ENCODE data around the gene MICAL1. TPM values are rescaled to one million over a fixed set of nuclear protein-coding genes. Genes with fewer than 3 reads are reported as not detected.

Gene MICAL1
- total RNA-seq, 4 donors from 2014 or later = 13.5 to 78.0 (median 32.2) TPM

DNA sequence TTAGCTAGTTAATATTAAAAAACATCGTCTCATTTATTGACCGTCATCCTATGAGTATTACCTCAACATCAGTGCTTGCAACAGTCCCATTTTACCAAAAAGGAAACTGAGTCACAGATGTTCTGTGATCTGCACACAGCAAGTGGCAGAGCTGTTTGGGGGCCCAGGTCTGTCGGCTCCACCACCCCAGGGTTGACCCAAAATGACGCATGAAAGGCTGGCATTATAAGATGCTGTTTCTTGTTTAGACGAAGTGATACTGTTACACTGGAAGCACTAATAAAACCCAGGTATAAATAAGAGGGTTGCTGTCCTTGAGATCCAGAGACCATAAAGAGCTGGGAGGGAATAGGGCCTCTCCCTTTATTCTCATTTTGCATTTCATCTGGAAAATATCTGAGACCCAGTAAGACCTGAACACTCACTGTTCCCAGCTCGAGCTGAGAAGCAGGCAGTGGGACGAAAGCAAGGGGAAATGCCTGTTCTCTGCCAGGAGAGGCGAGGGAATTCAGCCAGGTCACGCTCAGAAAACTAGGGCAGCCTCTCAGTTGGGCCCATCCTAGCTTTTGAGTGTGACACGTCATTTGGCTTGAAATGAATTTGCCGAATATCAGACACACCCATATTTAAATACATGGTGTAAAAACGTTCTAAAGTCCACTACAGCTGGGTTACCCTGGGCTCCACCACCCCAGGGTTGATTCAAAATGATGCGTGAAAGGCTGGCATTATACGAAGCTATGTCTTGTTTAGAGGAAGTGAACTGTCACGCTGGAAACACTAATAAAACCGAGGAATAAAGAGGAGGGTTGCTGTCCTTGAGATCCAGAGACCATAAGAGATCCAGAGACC is 1.4 kb upstream of the MICAL1 start:
- TF ChIP-seq, protein P1, sequence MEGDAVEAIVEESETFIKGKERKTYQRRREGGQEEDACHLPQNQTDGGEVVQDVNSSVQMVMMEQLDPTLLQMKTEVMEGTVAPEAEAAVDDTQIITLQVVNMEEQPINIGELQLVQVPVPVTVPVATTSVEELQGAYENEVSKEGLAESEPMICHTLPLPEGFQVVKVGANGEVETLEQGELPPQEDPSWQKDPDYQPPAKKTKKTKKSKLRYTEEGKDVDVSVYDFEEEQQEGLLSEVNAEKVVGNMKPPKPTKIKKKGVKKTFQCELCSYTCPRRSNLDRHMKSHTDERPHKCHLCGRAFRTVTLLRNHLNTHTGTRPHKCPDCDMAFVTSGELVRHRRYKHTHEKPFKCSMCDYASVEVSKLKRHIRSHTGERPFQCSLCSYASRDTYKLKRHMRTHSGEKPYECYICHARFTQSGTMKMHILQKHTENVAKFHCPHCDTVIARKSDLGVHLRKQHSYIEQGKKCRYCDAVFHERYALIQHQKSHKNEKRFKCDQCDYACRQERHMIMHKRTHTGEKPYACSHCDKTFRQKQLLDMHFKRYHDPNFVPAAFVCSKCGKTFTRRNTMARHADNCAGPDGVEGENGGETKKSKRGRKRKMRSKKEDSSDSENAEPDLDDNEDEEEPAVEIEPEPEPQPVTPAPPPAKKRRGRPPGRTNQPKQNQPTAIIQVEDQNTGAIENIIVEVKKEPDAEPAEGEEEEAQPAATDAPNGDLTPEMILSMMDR (IDR thresholded peaks at IDR 0.05; ENCODE audit: low read depth) = no peak

DNA sequence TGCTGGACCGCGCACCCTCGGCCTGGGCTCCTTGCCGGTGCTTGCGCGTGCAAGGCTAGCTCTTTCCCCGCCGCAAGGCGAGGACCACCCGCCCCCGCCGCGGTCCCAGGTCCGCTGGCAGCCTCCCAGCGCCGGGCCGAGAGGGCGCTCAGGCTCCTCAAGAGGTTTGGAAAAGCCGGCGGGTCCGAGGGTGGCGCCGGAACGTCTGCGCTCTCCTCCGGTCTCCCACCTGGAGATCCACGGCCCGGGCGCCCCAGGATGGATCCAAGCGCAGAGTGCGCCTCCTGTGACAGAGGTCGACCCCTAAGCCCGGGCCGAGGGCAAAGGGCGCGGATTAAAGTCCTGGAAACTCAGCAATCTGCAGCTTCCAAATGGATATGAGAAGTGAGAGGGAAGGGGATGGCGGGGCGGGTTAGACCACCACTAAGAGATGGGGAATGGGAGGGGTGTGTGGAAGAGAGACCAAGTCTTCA is 575 bp upstream of the MICAL1 start:
- TF ChIP-seq, protein P1 (IDR thresholded peaks at IDR 0.05; ENCODE audit: low read depth) = no peak

DNA sequence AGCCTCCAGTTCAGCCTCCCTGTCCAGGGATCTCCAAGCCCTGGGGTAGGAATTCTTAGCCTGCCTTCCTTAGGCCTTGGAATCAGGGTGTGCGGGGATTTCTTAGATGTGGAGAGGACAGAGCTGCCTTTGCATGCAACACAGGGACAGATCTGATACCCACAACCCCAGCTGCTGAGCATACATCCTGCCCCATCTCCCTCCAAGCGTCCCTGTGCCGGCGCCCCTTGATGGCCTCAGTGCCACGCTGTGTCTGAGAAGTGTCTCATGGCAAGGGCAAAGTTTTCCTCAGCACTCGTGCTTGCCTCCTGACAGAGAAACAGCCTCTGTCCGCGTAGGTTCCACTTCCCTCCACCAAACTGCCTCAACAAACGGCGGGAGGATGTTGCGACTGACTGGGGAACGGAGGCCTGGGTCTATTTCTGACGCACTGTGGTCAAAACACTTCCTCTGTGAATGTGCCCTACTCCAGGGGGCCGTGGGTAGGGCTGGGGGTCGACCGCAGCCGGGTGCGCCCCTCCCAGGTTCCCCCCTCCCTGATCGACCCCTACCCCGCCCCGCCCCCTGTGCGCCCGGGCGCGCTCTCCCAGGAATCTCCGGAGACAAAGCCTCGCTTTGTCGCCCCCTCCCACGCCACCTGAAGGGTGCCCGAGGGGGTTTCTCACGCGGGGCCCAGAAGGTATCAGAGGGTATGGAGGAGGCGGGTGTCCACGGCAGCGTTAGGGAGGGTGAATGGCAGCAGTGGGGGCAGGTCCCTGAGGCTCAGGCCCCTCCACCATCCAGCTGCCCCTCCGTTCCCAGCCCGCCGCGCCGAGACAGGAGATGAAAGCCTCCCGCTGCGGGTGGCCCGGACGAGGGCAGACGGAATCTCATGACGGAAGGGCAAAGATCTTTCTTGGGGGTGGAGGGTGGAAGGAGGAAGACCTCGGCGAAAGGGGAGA is 806 bp downstream of the MICAL1 start:
- TF ChIP-seq, protein P1 (IDR thresholded peaks at IDR 0.05; ENCODE audit: low read depth) = no peak

DNA sequence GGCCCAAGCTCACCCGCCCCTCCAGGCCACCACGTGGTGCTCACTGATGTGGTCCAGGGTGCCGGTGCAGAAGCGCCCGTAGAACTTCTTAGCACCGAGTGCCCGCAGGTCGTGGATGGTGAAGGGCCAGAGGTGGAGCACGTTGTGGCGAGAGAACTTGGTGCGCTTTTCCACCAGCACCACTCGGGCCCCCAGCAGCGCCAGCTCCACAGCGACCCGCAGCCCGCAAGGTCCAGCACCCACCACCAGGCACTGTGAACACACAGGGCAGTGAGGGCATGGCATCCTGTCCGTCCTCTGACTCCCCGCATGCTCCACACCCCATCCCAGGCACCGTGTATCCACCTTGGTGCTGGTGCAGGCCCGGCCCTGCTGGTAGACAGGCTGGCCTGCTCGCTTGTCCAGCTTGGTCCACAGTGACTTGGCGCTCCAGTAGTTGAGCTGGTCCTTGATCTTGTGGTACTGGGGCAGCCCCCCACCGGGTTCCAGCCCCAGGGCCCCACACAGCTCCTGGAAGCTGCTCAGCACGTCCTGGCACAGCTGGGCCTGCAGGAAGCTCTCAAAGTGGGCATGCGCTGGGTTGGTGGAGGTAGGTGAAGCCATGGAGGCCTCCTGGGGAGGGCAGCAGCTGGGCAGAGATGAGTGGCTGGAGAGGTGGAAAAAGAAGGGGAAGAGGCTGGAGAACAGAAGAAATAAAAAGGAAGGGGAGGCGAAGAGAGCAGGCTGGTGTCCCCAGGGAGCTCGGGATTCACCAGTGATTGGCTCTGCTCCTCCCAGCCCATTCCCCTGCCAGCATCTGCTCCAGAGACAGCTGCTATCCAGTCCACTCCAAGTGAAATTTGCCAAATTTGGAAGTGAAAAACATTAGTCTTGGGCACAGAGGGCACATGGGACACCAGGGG is 1.7 kb downstream of the MICAL1 start:
- TF ChIP-seq, protein P1 (IDR thresholded peaks at IDR 0.05; ENCODE audit: low read depth) = no peak

DNA sequence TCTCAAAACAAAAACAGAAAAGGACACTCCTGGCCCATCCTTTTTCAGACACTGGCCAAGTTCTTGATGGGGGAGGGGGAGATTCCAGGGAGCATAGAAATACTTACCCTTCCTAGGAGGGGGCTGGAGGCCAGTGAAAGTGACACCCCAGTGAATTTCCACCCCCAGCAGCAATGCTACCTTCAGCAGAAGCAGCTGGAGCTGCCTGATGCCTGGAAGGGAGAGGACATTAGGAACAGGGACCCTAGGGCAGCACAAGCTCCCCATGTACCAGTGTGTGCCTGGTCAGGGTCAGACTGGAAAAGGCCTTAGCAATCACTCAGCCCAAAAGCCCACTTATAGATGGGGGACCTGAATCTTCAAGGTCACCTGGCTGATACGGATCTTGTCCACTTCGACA is 2.4 kb downstream of the MICAL1 start:
- TF ChIP-seq, protein P1 (IDR thresholded peaks at IDR 0.05; ENCODE audit: low read depth) = no peak

DNA sequence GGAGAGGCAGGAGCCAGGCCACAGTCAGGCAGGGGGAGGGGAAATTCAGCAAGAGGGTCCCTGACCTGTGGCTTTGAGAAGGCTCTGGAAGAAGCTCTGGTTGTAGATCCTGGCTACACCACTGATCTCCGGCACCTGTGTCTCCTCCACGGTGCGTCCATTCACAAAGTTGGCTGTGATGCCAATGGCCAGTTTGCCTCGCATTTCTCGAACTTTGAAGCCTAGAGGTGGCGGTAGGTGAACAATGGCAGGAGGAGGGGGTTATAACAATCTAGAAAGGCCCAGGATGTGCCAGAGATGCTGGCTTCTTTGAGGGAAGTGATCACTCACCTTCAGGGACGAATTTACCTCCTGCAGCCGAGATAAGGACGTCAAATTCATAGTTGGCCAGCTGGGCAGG is 3.4 kb downstream of the MICAL1 start:
- TF ChIP-seq, protein P1 (IDR thresholded peaks at IDR 0.05; ENCODE audit: low read depth) = no peak
